ENCODE measurements around the gene EVA1A. TPM values are rescaled to one million over a fixed set of nuclear protein-coding genes. Genes with fewer than 3 reads are reported as not detected.

Gene EVA1A
- total and polyA plus RNA-seq, 2 of the 8 experiments (the other 6 are each of a cell fraction or from before 2014, with no cell fraction given) = 2.4 to 4.3 TPM

- no peak for FAIRE-seq
- POLR2A ChIA-PET (ENCODE audit: partially characterized antibody) = no interaction called here
- Histone ChIP-seq H4K5ac (ENCODE audit: insufficient read length, low read depth, low read length) (no peak overlapping the region), H2BK15ac (ENCODE audit: low read length) (0 out of 2 replicates have a peak overlapping the region, but pooled peaks have one; percentile 16), H3K4me3 (ENCODE audit: extremely low read depth in 1 of 4, insufficient read depth in 2 of 4, low read depth in 3 of 4, low read length in 4 of 4) (no peak overlapping the region), H3K4me1 (replicated peaks in 1 of 4; ENCODE audit: control insufficient read depth in 3 of 4, insufficient read depth in 4 of 4, low read length in 3 of 4) (peaks cover 0 to 4% (median 2%) of the 10 kb centered on the region in 4 experiments; a peak in 4 of 7 replicates), H3K23ac (ENCODE audit: insufficient read length) (no peak overlapping the region), H3K23me2 (ENCODE audit: low read depth, low read length) (peaks cover 7% of the 10 kb centered on the region; the same call in 1 of the 2 replicates), H3K36me3 (ENCODE audit: control insufficient read depth in 2 of 4, insufficient read depth in 4 of 4, low read length in 3 of 4) (no peaks in the 10 kb centered on the region), H3K79me2 (ENCODE audit: control insufficient read depth in 1 of 2, insufficient read depth in 2 of 2, low read length in 2 of 2) (no peaks in the 10 kb centered on the region), H3K27ac (ENCODE audit: low read depth, low read length) (no peak overlapping the region), H3K9ac (replicated peaks in 1 of 4; ENCODE audit: extremely low read depth in 1 of 4, low read depth in 3 of 4, low read length in 3 of 4) (no peak overlapping the region), H4K91ac (replicated peaks; ENCODE audit: insufficient read length, low read length) (no peak overlapping the region), H2BK12ac (ENCODE audit: low read depth, low read length) (no peak overlapping the region), H2AK5ac (ENCODE audit: low read depth, low read length) (no peak overlapping the region), H3K18ac (ENCODE audit: extremely low read depth, low read length) (no peak overlapping the region), H2BK20ac (ENCODE audit: low read length) (0 out of 2 replicates have a peak overlapping the region, but pooled peaks have one; percentile 6), H3K9me3 (ENCODE audit: insufficient read depth in 2 of 2, low read depth in 1 of 2, low read length in 1 of 2) (no peaks in the 10 kb centered on the region), H2AFZ (ENCODE audit: low read length) (no peak overlapping the region), H3K4me2 (ENCODE audit: insufficient read depth in 1 of 2, low read depth in 2 of 2, low read length in 2 of 2) (no peak overlapping the region), H3K14ac (ENCODE audit: insufficient read length) (no peak overlapping the region), H4K8ac (ENCODE audit: extremely low read depth, insufficient read depth, low read length) (no peak overlapping the region), H3K56ac (replicated peaks; ENCODE audit: insufficient read length, low read depth, low read length) (no peak overlapping the region), H3K27me3 (replicated peaks in 1 of 4; ENCODE audit: control insufficient read depth in 3 of 4, extremely low read depth in 1 of 4, insufficient read depth in 3 of 4, low read length in 3 of 4) (no peaks in the 10 kb centered on the region; a peak in 2 of 7 replicates), H4K20me1 (replicated peaks in 1 of 2; ENCODE audit: control insufficient read depth in 1 of 2, insufficient read depth in 2 of 2, low read length in 2 of 2) (no peaks in the 10 kb centered on the region), H3K4ac (replicated peaks; ENCODE audit: insufficient read length, low read depth, low read length) (no peak overlapping the region), H2BK120ac (replicated peaks; ENCODE audit: low read depth, low read length) (no peak overlapping the region), H2BK5ac (ENCODE audit: low read depth, low read length) (no peak overlapping the region), H3K79me1 (ENCODE audit: low read depth, low read length) (no peaks in the 10 kb centered on the region)
- CTCF ChIA-PET (ENCODE audit: partially characterized antibody) = interaction anchor here (0.5 to 3.5 kb wide), 32 partner anchors 10 to 545 kb away, joined by 3 to 117 read pairs (median 5); no protein-coding TSS in a partner anchor
- DNase-seq (ENCODE audit: low read depth in 1 of 2, low spot score in 2 of 2) = no peak
- 90% methylated on average over 7 of the region's 7 CpGs; no CpG with 5 or more reads in 1 of the 2 experiments for WGBS, 2 experiments (ENCODE audit: extremely low coverage in 1 of 2, insufficient coverage in 1 of 2, insufficient read length in 1 of 2, insufficient replicate concordance in 2 of 2, low coverage in 1 of 2, low lambda C conversion rate in 2 of 2, missing lambda C conversion rate in 1 of 2)
- TF ChIP-seq SUZ12 (IDR thresholded peaks at IDR 0.05; ENCODE audit: low read length) (no peak), CHD2 (IDR thresholded peaks at IDR 0.05; ENCODE audit: low read length) (no peak), GABPA (IDR thresholded peaks at IDR 0.05; ENCODE audit: borderline replicate concordance, insufficient read depth, low read length) (no peak), RBBP5 (IDR thresholded peaks at IDR 0.05; ENCODE audit: borderline replicate concordance, low read depth, low read length) (no peak), POU5F1 (IDR thresholded peaks at IDR 0.05; ENCODE audit: low read depth, low read length) (no peak), TEAD4 (IDR thresholded peaks at IDR 0.05; ENCODE audit: low read depth, low read length) (no peak), SP4 (IDR thresholded peaks at IDR 0.05; ENCODE audit: low read length) (no peak), JUND (IDR thresholded peaks at IDR 0.05; ENCODE audit: low read length) (no peak), YY1 (IDR thresholded peaks at IDR 0.05; ENCODE audit: low read depth, low read length) (no peak), CTCF (IDR thresholded peaks at IDR 0.05; ENCODE audit: control extremely low read depth in 1 of 3, insufficient read depth in 1 of 3, low read depth in 1 of 3, low read length in 3 of 3) (no peak), ASH2L (IDR thresholded peaks at IDR 0.05; ENCODE audit: low read length) (no peak), KDM4A (IDR thresholded peaks at IDR 0.05; ENCODE audit: low read depth, low read length, severe bottlenecking) (no peak)
Measured at GRCh38 chr2:75609937-75610508, 49.3 kb upstream of the EVA1A start.

All from H1 (cell line).